Measurements from ENCODE around the gene PXDC1. TPM values are rescaled to one million over a fixed set of nuclear protein-coding genes. Genes with fewer than 3 reads are reported as not detected.

Gene PXDC1
- polyA plus RNA-seq, 1 donor from 2014 or later: 3.9 TPM

GRCh38 chr6:3785745-3786098 lies 34.2 kb upstream of the PXDC1 start:
- Histone ChIP-seq H3K4me2 (ENCODE audit: low read length) (no peak overlapping the region), H3K79me2 (replicated peaks; ENCODE audit: insufficient read depth, low read length) (no peaks in the 10 kb centered on the region), H3K9me3 (ENCODE audit: low read length) (no peaks in the 10 kb centered on the region), H3K9ac (ENCODE audit: low read length) (no peak overlapping the region), H3K27ac (ENCODE audit: low read length) (no peak overlapping the region), H2AFZ (ENCODE audit: low read depth, low read length) (no peak overlapping the region), H3K27me3 (ENCODE audit: insufficient read depth, low read depth, low read length) (no peaks in the 10 kb centered on the region), H3K9me2 (ENCODE audit: insufficient read depth, low read length) (no peaks in the 10 kb centered on the region), H3K4me3 (ENCODE audit: low read length) (no peak overlapping the region), H4K20me1 (ENCODE audit: insufficient read depth) (no peaks in the 10 kb centered on the region), H3F3A (ENCODE audit: insufficient read depth, low read length, poor library complexity, severe bottlenecking) (no peaks in the 10 kb centered on the region), H3K36me3 (ENCODE audit: insufficient read depth, low read length) (no peaks in the 10 kb centered on the region)
- TF ChIP-seq REST (IDR thresholded peaks at IDR 0.05; ENCODE audit: borderline replicate concordance): no peak

GRCh38 chr6:3784885-3785744 lies 33.6 kb upstream of the PXDC1 start:
- Histone ChIP-seq H3K4me3 (ENCODE audit: low read length) (no peak overlapping the region), H3F3A (ENCODE audit: insufficient read depth, low read length, poor library complexity, severe bottlenecking) (no peaks in the 10 kb centered on the region), H3K79me2 (replicated peaks; ENCODE audit: insufficient read depth, low read length) (no peaks in the 10 kb centered on the region), H3K4me2 (ENCODE audit: low read length) (no peak overlapping the region), H4K20me1 (ENCODE audit: insufficient read depth) (no peaks in the 10 kb centered on the region), H3K36me3 (ENCODE audit: insufficient read depth, low read length) (no peaks in the 10 kb centered on the region), H3K9me3 (ENCODE audit: low read length) (no peaks in the 10 kb centered on the region), H2AFZ (ENCODE audit: low read depth, low read length) (no peak overlapping the region), H3K9ac (ENCODE audit: low read length) (no peak overlapping the region), H3K27ac (ENCODE audit: low read length) (no peak overlapping the region), H3K27me3 (ENCODE audit: insufficient read depth, low read depth, low read length) (no peaks in the 10 kb centered on the region), H3K9me2 (ENCODE audit: insufficient read depth, low read length) (no peaks in the 10 kb centered on the region)
- TF ChIP-seq REST (IDR thresholded peaks at IDR 0.05; ENCODE audit: borderline replicate concordance) (no peak), TAF1 (IDR thresholded peaks at IDR 0.05; ENCODE audit: low read depth) (no peak), CTCF (IDR thresholded peaks at IDR 0.05; ENCODE audit: poor library complexity, severe bottlenecking) (no peak), SMC3 (conservative IDR thresholded peaks at IDR 0.05; ENCODE audit: poor library complexity) (no peak), RAD21 (conservative IDR thresholded peaks at IDR 0.05) (no peak), EZH2 (IDR thresholded peaks at IDR 0.05; ENCODE audit: borderline replicate concordance, insufficient read depth, low read length, poor library complexity, severe bottlenecking) (no peak), EP300 (conservative IDR thresholded peaks at IDR 0.05; ENCODE audit: poor library complexity, severe bottlenecking) (no peak), POLR2AphosphoS5 (IDR thresholded peaks at IDR 0.05) (no peak), MXI1 (conservative IDR thresholded peaks at IDR 0.05; ENCODE audit: poor library complexity, severe bottlenecking) (no peak)

All from neural cell (in vitro differentiated cells).